T follicular helper cell (primary cell): Measurements from ENCODE around the gene ZNF583.

Experiments used
- DNase-seq: peaks from one replicate; pipeline ENCODE4 v3.0.0-alpha.2; 2020; ENCODE audit warnings: low read depth

The ZNF583 gene

DNA sequence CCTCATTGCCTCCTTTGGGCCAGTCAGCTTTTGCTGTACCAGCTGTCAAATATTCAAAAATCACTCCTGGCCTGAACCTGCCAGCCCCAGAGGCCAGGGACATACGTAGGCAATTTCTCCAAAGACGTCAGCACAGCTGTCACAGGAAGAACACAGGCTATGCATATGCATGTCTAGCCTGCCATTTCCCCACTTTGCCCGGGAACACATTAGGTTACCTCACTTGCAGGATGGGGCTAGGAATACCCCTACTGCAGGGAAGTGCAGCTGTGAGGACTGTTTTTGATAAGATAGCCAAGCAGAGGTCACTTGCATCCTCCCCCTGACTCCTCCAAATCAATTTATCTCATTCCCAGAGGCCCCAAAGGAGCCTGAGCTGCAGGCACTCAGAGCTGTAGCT, 70.2 kb downstream of the ZNF583 start:
- DNase-seq: no peak

DNA sequence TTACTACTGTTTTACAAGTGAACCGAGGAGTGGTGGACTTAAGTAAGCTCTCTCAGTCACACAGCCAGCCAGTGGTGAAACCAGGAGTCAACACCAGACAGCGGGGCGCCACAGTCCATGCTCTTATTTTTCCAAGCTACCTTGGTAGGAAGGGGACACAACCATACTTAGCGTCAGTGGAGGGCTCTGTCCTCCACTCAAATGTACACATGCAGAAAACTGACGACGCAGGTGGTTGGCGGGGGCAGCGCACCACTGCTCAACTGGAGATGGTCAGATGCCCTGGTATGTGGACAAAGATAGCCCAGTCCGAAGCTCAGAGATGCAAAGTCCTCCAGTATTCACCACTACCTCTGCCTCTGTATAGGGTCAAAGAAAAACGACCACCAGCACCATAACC, 72.0 kb downstream of the ZNF583 start:
- DNase-seq: no peak
